MCF 10A (cell line): ENCODE results near the gene SNAP29. TPM values are rescaled to one million over a fixed set of nuclear protein-coding genes. Genes with fewer than 3 reads are reported as not detected.
A peak's percentile ranks its signal among the peaks of the same experiment; 100 is the strongest.

ENCODE experiments used
- BruUV-seq: library from RNA; stranded (reverse); fragments of 400-500 nt; replicated peaks from 2 replicates; lab custom pipeline; 2021; lab: Mats Ljungman, UMichigan
- CTCF ChIA-PET: fragments of 300-600 bp; sonication (Branson Sonifier 250); formaldehyde crosslinking; extraction: SDS; loops from one replicate; lab custom pipeline; 2021; ENCODE audit warnings: antibody characterized with exemption, inconsistent platforms; lab: Yijun Ruan, JAX
- POLR2A ChIA-PET: fragments of 300-600, 350-650 bp; sonication (Branson Sonifier 250); formaldehyde crosslinking; extraction: SDS; loops from one replicate; lab custom pipeline; 2020; ENCODE audit warnings: antibody characterized with exemption, inconsistent platforms; lab: Yijun Ruan, JAX
- DNase-seq: peaks from one replicate; pipeline ENCODE4 v3.0.0-alpha.2; 2018; ENCODE audit not compliant: unreplicated experiment
- H3K27ac Mint-ChIP-seq: one replicate; pipeline ENCODE4 v1.8.0; 2022; ENCODE audit warnings: mild to moderate bottlenecking, low read depth, mixed read lengths; ENCODE audit not compliant: unreplicated experiment
- H3K27me3 Mint-ChIP-seq: one replicate; pipeline ENCODE4 v1.8.0; 2022; ENCODE audit warnings: mixed read lengths; ENCODE audit not compliant: insufficient read depth, unreplicated experiment
- H3K36me3 Mint-ChIP-seq: one replicate; pipeline ENCODE4 v1.8.0; 2022; ENCODE audit warnings: mild to moderate bottlenecking, moderate library complexity, mixed read lengths; ENCODE audit not compliant: insufficient read depth, unreplicated experiment
- H3K4me1 Mint-ChIP-seq: one replicate; pipeline ENCODE4 v1.8.0; 2022; ENCODE audit warnings: mixed read lengths; ENCODE audit not compliant: insufficient read depth, unreplicated experiment
- H3K4me3 Mint-ChIP-seq: one replicate; pipeline ENCODE4 v1.8.0; 2022; ENCODE audit warnings: mild to moderate bottlenecking, moderate library complexity, mixed read lengths; ENCODE audit not compliant: unreplicated experiment
- H3K9me3 Mint-ChIP-seq: one replicate; pipeline ENCODE4 v1.8.0; 2022; ENCODE audit warnings: mixed read lengths; ENCODE audit not compliant: unreplicated experiment
- intact Hi-C: fragments of 100-400 bp; cut with micrococcal nuclease; formaldehyde crosslinking; loops from 2 replicates; pipeline ENCODE4 v1.14.1; 2022
- total RNA-seq: library from RNA; stranded (reverse); gene quantifications from 2 replicates; pipeline ENCODE4 v1.2.3, GENCODE V29; 2022
- TF ChIP-seq, protein P1 (sequence below): fragments of 200-600 bp; IDR thresholded peaks from one replicate; pipeline ENCODE4 v1.8.0; 2022; ENCODE audit warnings: antibody characterized with exemption, mild to moderate bottlenecking; ENCODE audit not compliant: unreplicated experiment

Gene SNAP29
- total RNA-seq, 1 experiment from 2014 or later = 28.7 TPM

DNA sequence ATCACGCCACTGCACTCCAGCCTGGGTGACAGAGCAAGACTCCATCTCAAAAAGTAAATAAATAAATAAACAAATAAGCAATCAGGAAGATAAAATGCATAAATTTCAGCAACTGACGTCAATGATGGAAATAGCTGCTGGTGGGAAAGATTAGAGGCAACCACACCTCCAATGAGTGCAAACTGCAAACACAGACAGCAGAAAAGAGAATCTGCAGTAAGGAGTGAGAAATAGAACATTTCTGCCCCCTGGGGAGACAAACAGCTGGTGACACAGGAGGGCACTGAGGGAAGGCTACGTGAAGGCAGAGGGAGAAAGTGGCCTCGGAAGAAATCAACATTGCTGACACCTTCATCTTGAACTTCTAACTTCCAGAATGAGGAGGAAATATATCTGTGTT, 6.7 kb upstream of the SNAP29 start:
- TF ChIP-seq, protein P1, sequence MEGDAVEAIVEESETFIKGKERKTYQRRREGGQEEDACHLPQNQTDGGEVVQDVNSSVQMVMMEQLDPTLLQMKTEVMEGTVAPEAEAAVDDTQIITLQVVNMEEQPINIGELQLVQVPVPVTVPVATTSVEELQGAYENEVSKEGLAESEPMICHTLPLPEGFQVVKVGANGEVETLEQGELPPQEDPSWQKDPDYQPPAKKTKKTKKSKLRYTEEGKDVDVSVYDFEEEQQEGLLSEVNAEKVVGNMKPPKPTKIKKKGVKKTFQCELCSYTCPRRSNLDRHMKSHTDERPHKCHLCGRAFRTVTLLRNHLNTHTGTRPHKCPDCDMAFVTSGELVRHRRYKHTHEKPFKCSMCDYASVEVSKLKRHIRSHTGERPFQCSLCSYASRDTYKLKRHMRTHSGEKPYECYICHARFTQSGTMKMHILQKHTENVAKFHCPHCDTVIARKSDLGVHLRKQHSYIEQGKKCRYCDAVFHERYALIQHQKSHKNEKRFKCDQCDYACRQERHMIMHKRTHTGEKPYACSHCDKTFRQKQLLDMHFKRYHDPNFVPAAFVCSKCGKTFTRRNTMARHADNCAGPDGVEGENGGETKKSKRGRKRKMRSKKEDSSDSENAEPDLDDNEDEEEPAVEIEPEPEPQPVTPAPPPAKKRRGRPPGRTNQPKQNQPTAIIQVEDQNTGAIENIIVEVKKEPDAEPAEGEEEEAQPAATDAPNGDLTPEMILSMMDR = no peak
- Mint-ChIP-seq H3K36me3 (no peaks in the 10 kb centered on the region), H3K4me3 (no peak overlapping the region), H3K9me3 (no peaks in the 10 kb centered on the region), H3K27me3 (no peaks in the 10 kb centered on the region), H3K4me1 (peaks cover 14% of the 10 kb centered on the region), H3K27ac (no peak overlapping the region)
- ChIA-PET POLR2A (no interaction called here), CTCF (interaction anchor here (0.6 kb wide), 1 partner anchor 73 kb away, joined by 3 read pairs; no protein-coding TSS in a partner anchor)
- no peak for DNase-seq
- intact Hi-C loops = no loop called here
- BruUV-seq = no TSS peak

DNA sequence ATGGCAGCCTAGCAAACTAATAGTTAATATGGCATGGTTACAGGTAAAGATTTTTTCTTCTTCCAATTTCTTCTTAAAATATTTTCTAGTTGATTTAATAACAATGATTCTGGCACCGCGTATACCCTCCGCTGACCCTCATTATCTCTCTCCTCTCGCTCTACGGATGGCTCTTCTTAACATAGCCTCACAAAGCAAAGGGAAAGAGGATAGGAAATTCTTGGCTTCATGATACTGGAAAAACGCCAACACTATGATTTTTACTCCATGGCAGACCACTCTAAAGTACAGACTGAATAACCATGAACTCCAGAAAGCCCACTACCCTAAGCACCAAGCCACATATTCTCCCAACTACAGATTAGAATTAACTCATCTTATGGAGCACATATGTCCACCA, 6.3 kb upstream of the SNAP29 start:
- no peaks in the 10 kb centered on the region for H3K27me3 Mint-ChIP-seq
- H3K9me3 Mint-ChIP-seq = no peaks in the 10 kb centered on the region
- intact Hi-C loops = no loop called here
- ChIA-PET POLR2A (no interaction called here), CTCF (interaction anchor here (0.6 kb wide), 1 partner anchor 73 kb away, joined by 3 read pairs; no protein-coding TSS in a partner anchor)
- H3K36me3 Mint-ChIP-seq = no peaks in the 10 kb centered on the region
- H3K4me3 Mint-ChIP-seq = no peak overlapping the region
- H3K4me1 Mint-ChIP-seq = peaks cover 17% of the 10 kb centered on the region
- no peak overlapping the region for H3K27ac Mint-ChIP-seq
- no TSS peak for BruUV-seq
- TF ChIP-seq, protein P1 = no peak
- DNase-seq = no peak

DNA sequence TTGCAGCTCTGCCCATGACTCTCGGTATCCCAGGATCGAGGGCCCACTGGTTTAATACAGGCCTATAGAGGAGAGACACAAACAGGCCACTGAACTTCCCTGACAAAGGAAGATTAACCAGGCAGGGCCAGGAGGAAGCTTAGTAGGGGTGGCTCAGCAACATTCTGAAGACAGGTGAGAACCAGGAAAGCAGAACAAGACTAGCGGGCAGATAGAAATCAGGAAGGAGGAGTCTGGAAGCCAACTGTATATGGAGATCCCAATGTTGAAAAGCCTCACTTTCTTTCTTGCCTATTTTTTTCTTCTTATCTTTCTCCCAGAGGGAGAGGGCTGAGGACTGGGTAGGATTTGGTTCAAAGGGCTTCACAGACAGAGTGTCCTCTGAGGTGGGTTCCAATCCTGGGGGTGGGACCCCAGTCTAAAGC, 5.6 kb upstream of the SNAP29 start:
- TF ChIP-seq, protein P1 = no peak
- no peaks in the 10 kb centered on the region for H3K36me3 Mint-ChIP-seq
- no peak overlapping the region for H3K27ac Mint-ChIP-seq
- H3K9me3 Mint-ChIP-seq = no peaks in the 10 kb centered on the region
- peaks cover 23% of the 10 kb centered on the region for H3K4me1 Mint-ChIP-seq
- H3K4me3 Mint-ChIP-seq = no peak overlapping the region
- ChIA-PET POLR2A (no interaction called here), CTCF (interaction anchor here (0.6 kb wide), 1 partner anchor 109 kb away, joined by 3 read pairs; no protein-coding TSS in a partner anchor)
- intact Hi-C loops = no loop called here
- DNase-seq = no peak
- no peaks in the 10 kb centered on the region for H3K27me3 Mint-ChIP-seq
- no TSS peak for BruUV-seq

DNA sequence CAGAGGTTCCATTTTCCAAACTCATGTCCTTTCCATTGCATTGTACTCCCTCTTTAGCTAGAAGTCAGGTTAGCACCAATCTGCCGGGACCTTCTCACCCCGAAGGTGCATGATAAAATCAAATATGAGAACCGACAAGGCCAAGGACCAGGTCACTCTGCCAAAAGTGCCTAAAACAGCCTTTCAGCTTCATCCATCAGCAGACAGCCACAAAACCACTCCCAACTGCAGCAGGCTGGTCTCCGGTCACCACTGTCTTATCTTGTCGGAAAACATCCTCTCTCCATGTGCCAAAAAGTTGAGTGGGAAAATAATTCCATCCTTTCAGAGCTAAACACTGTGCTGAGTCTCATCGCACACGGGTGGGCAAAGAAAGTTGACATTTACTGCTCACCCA, 1.6 kb upstream of the SNAP29 start:
- intact Hi-C loops = no loop called here
- ChIA-PET CTCF (interaction anchor here (0.6 to 1.2 kb wide), 4 partner anchors 10 to 994 kb away, joined by 3 to 5 read pairs (median 4); no protein-coding TSS in a partner anchor), POLR2A (interaction anchor here (0.8 to 2.2 kb wide), 5 partner anchors 47 to 63 kb away, joined by 3 to 10 read pairs (median 4); partner anchors contain the start of gene CRKL)
- no peaks in the 10 kb centered on the region for H3K27me3 Mint-ChIP-seq
- peaks cover 28% of the 10 kb centered on the region for H3K4me1 Mint-ChIP-seq
- H3K36me3 Mint-ChIP-seq = peaks cover 10% of the 10 kb centered on the region
- H3K9me3 Mint-ChIP-seq = no peaks in the 10 kb centered on the region
- TSS peak; percentile 38 for BruUV-seq
- DNase-seq = no peak
- peak overlapping the region; percentile 87 for H3K4me3 Mint-ChIP-seq
- peak overlapping the region; percentile 88 for H3K27ac Mint-ChIP-seq
- TF ChIP-seq, protein P1 = no peak
